ENCODE measurements around the gene CSTF2T. TPM values are rescaled to one million over a fixed set of nuclear protein-coding genes. Genes with fewer than 3 reads are reported as not detected.

Gene CSTF2T, protein sequence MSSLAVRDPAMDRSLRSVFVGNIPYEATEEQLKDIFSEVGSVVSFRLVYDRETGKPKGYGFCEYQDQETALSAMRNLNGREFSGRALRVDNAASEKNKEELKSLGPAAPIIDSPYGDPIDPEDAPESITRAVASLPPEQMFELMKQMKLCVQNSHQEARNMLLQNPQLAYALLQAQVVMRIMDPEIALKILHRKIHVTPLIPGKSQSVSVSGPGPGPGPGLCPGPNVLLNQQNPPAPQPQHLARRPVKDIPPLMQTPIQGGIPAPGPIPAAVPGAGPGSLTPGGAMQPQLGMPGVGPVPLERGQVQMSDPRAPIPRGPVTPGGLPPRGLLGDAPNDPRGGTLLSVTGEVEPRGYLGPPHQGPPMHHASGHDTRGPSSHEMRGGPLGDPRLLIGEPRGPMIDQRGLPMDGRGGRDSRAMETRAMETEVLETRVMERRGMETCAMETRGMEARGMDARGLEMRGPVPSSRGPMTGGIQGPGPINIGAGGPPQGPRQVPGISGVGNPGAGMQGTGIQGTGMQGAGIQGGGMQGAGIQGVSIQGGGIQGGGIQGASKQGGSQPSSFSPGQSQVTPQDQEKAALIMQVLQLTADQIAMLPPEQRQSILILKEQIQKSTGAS
- 14.6 to 18.0 TPM (median 17.0 TPM) in 5 replicates for total RNA-seq (2022; extraction: Qiagen RNA extraction; ENCODE audit: low read depth)

DNA sequence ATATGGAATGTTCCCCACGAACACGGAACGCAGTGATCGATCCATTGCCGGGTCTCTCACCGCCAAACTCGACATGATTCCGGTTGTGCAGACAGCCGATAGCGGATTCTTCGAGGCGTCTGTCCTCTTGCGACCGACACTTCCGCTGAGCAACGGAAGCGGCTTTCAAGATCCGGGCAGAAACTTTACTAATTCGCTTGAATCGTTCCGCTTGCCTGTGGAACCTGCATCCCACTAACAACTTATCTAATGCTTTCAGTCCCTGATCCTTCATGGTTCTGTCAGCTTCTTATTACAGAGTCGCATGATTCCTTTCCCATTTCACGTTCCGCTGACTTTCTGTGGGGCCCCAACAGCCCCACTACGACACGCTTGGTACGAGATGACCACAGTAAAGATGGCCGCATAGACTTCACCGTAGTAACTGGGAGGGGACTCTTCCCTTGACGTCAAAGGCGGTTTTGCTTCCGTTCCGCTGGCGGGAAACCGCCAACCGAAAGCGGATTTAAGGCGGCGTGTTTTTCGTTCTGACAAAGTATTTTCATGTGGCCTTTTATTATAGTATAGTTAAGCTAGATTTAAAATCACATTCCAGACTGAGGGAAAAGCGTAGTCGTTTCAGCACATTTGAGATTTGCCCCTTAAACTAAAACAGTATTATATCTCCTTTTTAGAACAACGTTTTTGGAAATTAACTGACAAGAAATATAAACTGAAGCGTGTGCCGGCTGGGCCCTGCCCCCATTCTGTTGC, at the start of gene CSTF2T:
TSS of gene CSTF2T (minus strand) at position 121 of the 753 bp plus-strand sequence. CDS start at position 75, 46 bp downstream.

Data from A549 treated with RU486 at 1 μM for 4 hours (cell line).